Naive B cell (primary cell): ENCODE results near the gene H2AZ1. TPM values are rescaled to one million over a fixed set of nuclear protein-coding genes. Genes with fewer than 3 reads are reported as not detected.

Experiments used
- ATAC-seq, 2 donors: fragments of 150-1000 bp; cut with Tn5 transposase; 2 replicates each; pipeline ENCODE4 v1.10.0; 2021; ENCODE audit warnings: low read depth in 2 of 2, mild to moderate bottlenecking in 2 of 2, moderate library complexity in 2 of 2
- DNase-seq: peaks from one replicate; pipeline ENCODE4 v3.0.0; 2022
- H3K27ac Mint-ChIP-seq, 6 donors: one replicate each; pipeline ENCODE4 v1.8.0; 2020 to 2022; ENCODE audit warnings: mild to moderate bottlenecking in 6 of 6, mixed read lengths in 6 of 6, moderate library complexity in 5 of 6, inconsistent platforms in 2 of 6
- H3K27me3 Mint-ChIP-seq, 3 donors: one replicate each; pipeline ENCODE4 v1.8.0; 2021 to 2022; ENCODE audit warnings: mixed read lengths in 3 of 3, mild to moderate bottlenecking in 1 of 3
- H3K36me3 Mint-ChIP-seq, 2 donors: one replicate each; pipeline ENCODE4 v1.8.0; 2020 to 2022; ENCODE audit warnings: mixed read lengths in 2 of 2, inconsistent platforms in 1 of 2, mild to moderate bottlenecking in 1 of 2
- H3K4me1 Mint-ChIP-seq, 3 donors: one replicate each; pipeline ENCODE4 v1.8.0; 2020 to 2022; ENCODE audit warnings: mixed read lengths in 3 of 3, inconsistent platforms in 1 of 3, mild to moderate bottlenecking in 1 of 3, moderate library complexity in 1 of 3
- H3K4me3 Mint-ChIP-seq, 8 donors: one replicate each; pipeline ENCODE4 v1.8.0; 2020 to 2022; ENCODE audit warnings: mild to moderate bottlenecking in 8 of 8, mixed read lengths in 8 of 8, moderate library complexity in 8 of 8, inconsistent platforms in 2 of 8
- H3K9me3 Mint-ChIP-seq, 7 donors: one replicate each; pipeline ENCODE4 v1.8.0; 2020 to 2022; ENCODE audit warnings: mixed read lengths in 7 of 7, mild to moderate bottlenecking in 5 of 7, inconsistent platforms in 2 of 7, moderate library complexity in 1 of 7
- polyA plus RNA-seq, 6 donors: library from polyadenylated mRNA; unstranded; fragments of 300-500 nt; fragmentation: Illumina TruSeq; gene quantifications; one replicate each; pipeline ENCODE4 v1.2.3, GENCODE V29; 2021; ENCODE audit warnings: low read depth in 6 of 6

H2AZ1 gene
- polyA plus RNA-seq, 6 donors from 2014 or later: 213 to 307 (median 256) TPM

DNA sequence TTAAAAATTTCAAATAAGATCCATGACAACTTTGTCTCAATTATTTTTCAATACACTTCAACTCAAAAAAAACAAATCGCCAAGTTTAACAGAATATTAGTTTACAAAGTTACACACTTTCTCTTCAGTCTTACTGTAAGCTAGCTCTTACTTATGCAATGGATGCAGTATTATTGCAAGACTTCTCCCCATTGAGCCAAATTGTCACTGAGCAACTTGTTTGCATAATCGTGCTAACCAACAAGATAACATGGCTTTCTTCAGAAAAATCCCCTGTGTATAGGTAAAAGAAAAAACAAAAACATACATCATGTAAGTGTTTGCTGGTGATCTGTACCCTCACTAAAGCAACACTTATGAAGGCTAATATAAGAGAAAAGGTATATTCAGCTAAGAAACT lies 22.5 kb downstream of the H2AZ1 start:
- H3K36me3 Mint-ChIP-seq: peaks cover 8 to 19% of the 10 kb centered on the region in 2 donors

DNA sequence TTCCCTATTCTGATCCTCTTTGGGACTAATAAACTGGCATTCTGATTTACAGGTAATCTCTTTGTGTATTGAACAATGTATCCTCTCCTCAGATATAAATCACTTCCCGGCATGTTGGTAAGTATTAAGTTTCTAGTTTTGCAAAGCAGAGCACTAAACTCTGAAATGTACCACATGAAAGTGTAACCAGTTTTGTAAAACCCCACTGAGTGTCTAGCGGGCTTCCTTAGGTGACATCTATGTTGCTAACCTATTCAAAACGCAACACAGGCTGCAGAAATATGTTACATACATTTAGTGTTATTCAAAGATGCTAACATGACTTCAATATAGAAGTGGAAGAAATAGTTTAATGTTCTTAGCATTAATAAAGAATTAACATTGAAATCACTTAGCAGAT lies 28.9 kb downstream of the H2AZ1 start:
- peaks cover 2 to 17% (median 9%) of the 10 kb centered on the region in 7 donors for H3K9me3 Mint-ChIP-seq
- no peak for ATAC-seq
- no peak for DNase-seq
- H3K27me3 Mint-ChIP-seq: no peaks in the 10 kb centered on the region
- H3K36me3 Mint-ChIP-seq: peaks cover 14 to 26% of the 10 kb centered on the region in 2 donors
- H3K4me1 Mint-ChIP-seq: peaks cover 0 to 6% (median 3%) of the 10 kb centered on the region in 3 donors
- no peak overlapping the region for H3K4me3 Mint-ChIP-seq
- no peak overlapping the region for H3K27ac Mint-ChIP-seq

More for the DNA sequence above, 22.5 kb downstream of the H2AZ1 start:
- ATAC-seq: no peak
- H3K27me3 Mint-ChIP-seq: no peaks in the 10 kb centered on the region
- DNase-seq: no peak
- peaks cover 0 to 1% (median 0%) of the 10 kb centered on the region in 7 donors for H3K9me3 Mint-ChIP-seq
- H3K27ac Mint-ChIP-seq: peak overlapping the region in 1 of 6 donors; percentile 10
- H3K4me3 Mint-ChIP-seq: no peak overlapping the region
- H3K4me1 Mint-ChIP-seq: peaks cover 14 to 20% (median 19%) of the 10 kb centered on the region in 3 donors

DNA sequence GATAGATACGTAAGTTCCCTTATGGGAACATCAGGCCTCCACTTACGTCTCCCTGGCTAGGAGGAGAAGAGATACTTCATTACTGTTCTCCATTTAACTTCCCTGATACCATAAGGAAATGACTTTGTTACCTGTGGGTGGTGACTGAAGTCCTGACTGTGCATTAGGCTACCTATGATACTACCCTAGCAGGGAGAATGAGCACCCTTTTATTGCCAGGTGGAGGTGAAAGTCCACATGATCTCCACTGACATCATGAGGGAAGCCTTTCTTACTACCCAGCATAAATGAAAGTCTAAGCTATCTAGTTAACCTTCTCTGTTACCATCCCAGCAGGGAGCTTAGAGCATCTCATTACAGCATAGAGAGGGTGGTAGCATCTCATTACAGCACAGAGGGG lies 31.4 kb downstream of the H2AZ1 start:
- Mint-ChIP-seq H3K4me1 (no peaks in the 10 kb centered on the region), H3K27ac (no peak overlapping the region), H3K36me3 (peaks cover 14 to 27% of the 10 kb centered on the region in 2 donors), H3K4me3 (no peak overlapping the region), H3K9me3 (peaks cover 2 to 24% (median 9%) of the 10 kb centered on the region in 7 donors), H3K27me3 (no peaks in the 10 kb centered on the region)
- ATAC-seq (no peak), DNase-seq (no peak)

DNA sequence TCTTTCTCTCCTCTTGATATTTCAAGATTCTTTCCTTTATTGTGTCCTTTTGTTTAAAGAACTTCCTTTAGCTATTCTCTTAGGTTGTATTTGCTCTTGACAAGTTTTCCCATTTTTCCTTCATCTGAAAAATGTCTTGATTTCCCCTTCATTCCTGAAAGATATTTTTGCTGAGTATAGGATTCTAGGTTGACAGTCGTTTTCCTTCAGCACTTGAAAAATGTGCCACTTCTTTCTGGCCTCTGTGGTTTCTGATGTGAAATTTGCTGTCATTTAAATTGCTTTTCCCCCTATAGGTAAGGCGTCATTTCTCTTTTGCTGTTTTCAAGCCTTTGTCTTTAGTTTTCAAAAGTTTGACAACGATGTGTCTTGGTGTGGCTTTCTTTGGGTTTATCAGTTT lies 32.5 kb downstream of the H2AZ1 start:
- no peak overlapping the region for H3K27ac Mint-ChIP-seq
- peaks cover 2 to 24% (median 9%) of the 10 kb centered on the region in 7 donors for H3K9me3 Mint-ChIP-seq
- no peaks in the 10 kb centered on the region for H3K4me1 Mint-ChIP-seq
- H3K36me3 Mint-ChIP-seq: peaks cover 20 to 27% of the 10 kb centered on the region in 2 donors
- H3K4me3 Mint-ChIP-seq: no peak overlapping the region
- ATAC-seq (no peak), DNase-seq (no peak)
- no peaks in the 10 kb centered on the region for H3K27me3 Mint-ChIP-seq

DNA sequence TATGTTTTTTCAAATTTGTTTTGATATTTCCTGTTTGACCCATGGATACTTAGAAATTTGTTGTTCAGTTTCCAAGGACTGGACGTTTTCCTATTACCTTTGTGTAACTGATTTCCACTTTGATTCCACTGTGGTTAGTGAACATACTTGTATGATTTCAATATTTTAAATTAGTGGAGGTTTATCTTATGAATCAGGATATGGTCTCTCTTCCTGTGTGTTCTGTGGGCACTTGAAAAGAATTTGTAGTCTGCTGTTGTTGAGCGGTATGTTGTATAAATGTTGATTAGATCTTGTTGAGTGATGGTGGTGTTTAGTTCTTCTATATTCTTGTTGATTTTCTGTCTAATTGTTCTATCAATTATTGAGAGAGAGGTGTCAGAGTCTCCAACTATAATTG lies 34.6 kb downstream of the H2AZ1 start:
- Mint-ChIP-seq H3K4me1 (no peaks in the 10 kb centered on the region), H3K4me3 (no peak overlapping the region), H3K9me3 (peaks cover 2 to 24% (median 9%) of the 10 kb centered on the region in 7 donors), H3K27ac (peak overlapping the region in 3 of 6 donors; percentile 24 to 76 (median 38)), H3K36me3 (peaks cover 20 to 22% of the 10 kb centered on the region in 2 donors), H3K27me3 (no peaks in the 10 kb centered on the region)
- no peak for ATAC-seq
- no peak for DNase-seq

Other genes starting within 250 kb of the H2AZ1 start
- gene DAPP1, start 133.4 kb downstream of the H2AZ1 start, polyA plus RNA-seq: 100 to 1,000 TPM; 114 to 255 (median 199) TPM
- 10 to 100 TPM; 19.6 to 43.7 (median 26.6) TPM for gene LAMTOR3, start 55.8 kb downstream of the H2AZ1 start, polyA plus RNA-seq
- gene DNAJB14, start 3.7 kb downstream of the H2AZ1 start, polyA plus RNA-seq: 10 to 100 TPM; 11.7 to 51.2 (median 39.7) TPM
- gene DDIT4L, start 240.2 kb upstream of the H2AZ1 start, polyA plus RNA-seq: under 1 TPM in 1 of 6 donors, not detected in 5; 0.13 TPM